ENCODE measurements around the gene ALDH1A2.

- TF ChIP-seq CTCF (IDR thresholded peaks at IDR 0.05; ENCODE audit: low read depth, low read length) (no peak), EZH2phosphoT487 (IDR thresholded peaks at IDR 0.05; ENCODE audit: low read depth) (no peak)
These were observed 117.7 kb downstream of the ALDH1A2 start for GRCh38 chr15:57947781-57948180.

Data from OCI-LY3 (cell line).